Memory B cell (primary cell): ENCODE measurements around the gene EIF5.

Source experiments
- ATAC-seq: fragments of 150-1000 bp; cut with Tn5 transposase; 2 replicates; pipeline ENCODE4 v1.10.0; 2021; ENCODE audit warnings: low read depth, mild to moderate bottlenecking, moderate library complexity
- DNase-seq, 2 donors: peaks; one replicate each; pipeline ENCODE4 v3.0.0; 2022; ENCODE audit warnings: low spot score in 2 of 2
- H3K27ac Mint-ChIP-seq: one replicate; pipeline ENCODE4 v1.8.0; 2022; ENCODE audit warnings: mild to moderate bottlenecking, moderate library complexity, mixed read lengths
- H3K27me3 Mint-ChIP-seq: one replicate; pipeline ENCODE4 v1.8.0; 2022; ENCODE audit warnings: mixed read lengths
- H3K36me3 Mint-ChIP-seq: one replicate; pipeline ENCODE4 v1.8.0; 2022; ENCODE audit warnings: mild to moderate bottlenecking, mixed read lengths
- H3K4me1 Mint-ChIP-seq: one replicate; pipeline ENCODE4 v1.8.0; 2022; ENCODE audit warnings: mixed read lengths
- H3K4me3 Mint-ChIP-seq: one replicate; pipeline ENCODE4 v1.8.0; 2022; ENCODE audit warnings: mild to moderate bottlenecking, moderate library complexity, mixed read lengths
- H3K9me3 Mint-ChIP-seq: one replicate; pipeline ENCODE4 v1.8.0; 2022; ENCODE audit warnings: mixed read lengths

The EIF5 gene

GRCh38 chr14:103393676-103394626 lies 59.9 kb downstream of the EIF5 start:
- Mint-ChIP-seq H3K9me3 (no peaks in the 10 kb centered on the region), H3K27me3 (no peaks in the 10 kb centered on the region), H3K4me1 (peaks cover 32% of the 10 kb centered on the region), H3K36me3 (no peaks in the 10 kb centered on the region), H3K4me3 (no peak overlapping the region), H3K27ac (no peak overlapping the region)
- ATAC-seq: no peak
- no peak for DNase-seq
